ENCODE results near the gene SH2B3. TPM values are rescaled to one million over a fixed set of nuclear protein-coding genes. Genes with fewer than 3 reads are reported as not detected.

Gene SH2B3
- total RNA-seq, 1 donor from 2014 or later, result 7.8 TPM

DNA sequence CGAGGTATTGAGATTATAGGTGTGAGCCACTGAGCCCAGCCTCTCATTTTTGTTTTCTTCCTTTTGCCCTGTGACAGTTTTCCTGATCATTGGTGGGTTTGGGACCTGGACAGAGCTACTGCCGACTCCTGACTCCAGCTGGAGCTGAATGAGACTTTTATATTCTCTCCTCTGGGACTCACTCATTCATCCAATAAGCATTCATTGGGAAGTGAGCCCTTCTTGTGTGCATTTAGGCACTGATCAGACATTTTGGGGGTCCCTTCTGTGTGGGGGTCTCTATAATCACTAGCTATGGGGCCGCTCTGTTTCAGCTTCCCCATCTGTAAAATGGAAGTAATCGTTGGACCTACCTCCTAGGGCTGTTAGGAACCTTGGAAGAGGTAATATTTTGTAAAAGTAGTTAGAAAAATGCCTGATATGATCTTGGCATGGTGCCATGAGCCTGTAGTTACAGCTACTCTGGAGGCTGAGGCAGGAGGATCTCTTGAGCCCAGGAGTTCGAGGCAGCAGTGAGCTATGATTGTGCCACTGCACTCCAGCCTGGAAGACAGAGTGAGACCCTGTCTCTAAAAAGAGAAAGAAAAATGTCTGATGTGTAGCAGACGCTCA lies 7.2 kb downstream of the SH2B3 start:
- no peak overlapping the region for H3K4me3 ChIP-seq (ENCODE audit: low read length in 3 of 3)
- peak overlapping the region in 1 of 3 donors; percentile 62 for H3K9ac ChIP-seq (ENCODE audit: low read depth in 1 of 3, low read length in 3 of 3)
- peak overlapping the region; percentile 64 for H3K27ac ChIP-seq (ENCODE audit: low read depth, low read length)
- peaks cover 36 to 63% (median 63%) of the 10 kb centered on the region in 3 donors for H3K4me1 ChIP-seq (ENCODE audit: control insufficient read depth in 3 of 3, insufficient read depth in 3 of 3, low read length in 3 of 3)
- no peaks in the 10 kb centered on the region for H3K36me3 ChIP-seq (ENCODE audit: control insufficient read depth in 3 of 3, insufficient read depth in 3 of 3, low read length in 3 of 3)
- no peaks in the 10 kb centered on the region for H3K9me3 ChIP-seq (ENCODE audit: control insufficient read depth in 3 of 3, low read length in 3 of 3)
- no peaks in the 10 kb centered on the region for H3K27me3 ChIP-seq (ENCODE audit: control insufficient read depth in 3 of 3, insufficient read depth in 3 of 3, low read length in 3 of 3)

DNA sequence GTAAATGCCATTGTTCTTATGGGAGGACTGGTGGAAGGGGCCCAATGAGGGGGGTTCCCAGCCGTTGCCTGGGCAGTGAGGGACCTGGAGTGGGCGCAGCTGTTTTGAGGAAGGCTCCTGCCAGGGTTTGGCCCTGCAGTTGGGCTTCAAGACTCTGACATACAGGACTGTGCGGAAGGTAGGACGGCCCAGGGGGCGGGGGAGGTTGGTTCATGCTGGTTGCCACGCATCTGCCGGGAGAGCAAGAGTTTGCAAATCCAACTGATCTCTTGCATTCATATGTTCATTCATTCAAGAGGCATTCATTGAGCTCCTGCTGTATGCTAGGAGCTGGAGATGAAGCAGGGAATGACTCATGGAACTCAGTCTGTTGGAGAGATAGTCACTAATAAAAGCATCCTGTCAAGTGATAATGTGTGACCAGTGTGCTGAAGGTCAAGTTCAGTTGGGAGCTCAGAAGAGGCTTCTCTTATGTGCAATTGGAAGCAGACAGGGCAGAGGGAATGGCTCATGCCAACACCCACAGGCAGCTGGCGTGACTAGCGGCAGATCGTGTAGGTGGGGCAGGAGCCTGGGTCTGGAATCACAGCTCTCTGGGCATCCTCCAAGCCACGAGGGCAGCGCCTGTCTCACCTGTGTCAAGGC lies 7.8 kb downstream of the SH2B3 start:
- Histone ChIP-seq H3K4me1 (ENCODE audit: control insufficient read depth in 3 of 3, insufficient read depth in 3 of 3, low read length in 3 of 3) (peaks cover 32 to 58% (median 56%) of the 10 kb centered on the region in 3 donors), H3K27me3 (ENCODE audit: control insufficient read depth in 3 of 3, insufficient read depth in 3 of 3, low read length in 3 of 3) (no peaks in the 10 kb centered on the region), H3K27ac (ENCODE audit: low read depth, low read length) (peak overlapping the region; percentile 60), H3K9me3 (ENCODE audit: control insufficient read depth in 3 of 3, low read length in 3 of 3) (no peaks in the 10 kb centered on the region), H3K9ac (ENCODE audit: low read depth in 1 of 3, low read length in 3 of 3) (peak overlapping the region in 1 of 3 donors; percentile 62), H3K36me3 (ENCODE audit: control insufficient read depth in 3 of 3, insufficient read depth in 3 of 3, low read length in 3 of 3) (peaks cover 0 to under 1% (median under 1%) of the 10 kb centered on the region in 3 donors), H3K4me3 (ENCODE audit: low read length in 3 of 3) (no peak overlapping the region)

DNA sequence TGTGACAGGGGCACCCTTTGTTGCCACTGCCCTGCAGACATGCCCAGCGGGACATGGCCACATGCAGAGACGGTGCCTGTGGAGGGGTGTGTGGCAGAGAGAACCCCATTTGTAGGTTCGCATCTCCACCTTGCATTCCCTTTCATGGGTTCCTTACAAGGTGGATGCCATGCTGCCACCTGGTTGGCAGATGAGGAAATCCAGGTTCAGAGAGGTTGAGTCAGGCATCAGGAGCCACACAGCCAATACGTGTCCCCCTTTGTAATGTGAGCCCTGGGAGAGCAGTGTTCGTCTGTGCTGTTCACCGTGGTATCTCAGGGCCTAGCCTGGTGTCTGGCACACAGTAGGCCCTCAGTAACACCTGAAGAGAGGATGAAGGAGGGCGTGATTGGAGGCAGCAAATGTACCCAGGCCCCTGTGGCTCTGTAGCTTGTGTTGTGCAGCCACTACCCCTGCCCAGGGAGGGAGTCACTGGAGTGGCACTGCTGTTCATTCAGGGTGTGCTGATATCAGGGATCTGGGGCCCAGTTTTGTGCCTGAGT lies 9.1 kb downstream of the SH2B3 start:
- no peak overlapping the region for H3K4me3 ChIP-seq (ENCODE audit: low read length in 3 of 3)
- H3K36me3 ChIP-seq (ENCODE audit: control insufficient read depth in 3 of 3, insufficient read depth in 3 of 3, low read length in 3 of 3), result peaks cover 7 to 9% (median 8%) of the 10 kb centered on the region in 3 donors
- no peaks in the 10 kb centered on the region for H3K9me3 ChIP-seq (ENCODE audit: control insufficient read depth in 3 of 3, low read length in 3 of 3)
- H3K27me3 ChIP-seq (ENCODE audit: control insufficient read depth in 3 of 3, insufficient read depth in 3 of 3, low read length in 3 of 3), result no peaks in the 10 kb centered on the region
- peaks cover 25 to 47% (median 44%) of the 10 kb centered on the region in 3 donors for H3K4me1 ChIP-seq (ENCODE audit: control insufficient read depth in 3 of 3, insufficient read depth in 3 of 3, low read length in 3 of 3)
- no peak overlapping the region for H3K9ac ChIP-seq (ENCODE audit: low read depth in 1 of 3, low read length in 3 of 3)
- H3K27ac ChIP-seq (ENCODE audit: low read depth, low read length), result peak overlapping the region; percentile 60

DNA sequence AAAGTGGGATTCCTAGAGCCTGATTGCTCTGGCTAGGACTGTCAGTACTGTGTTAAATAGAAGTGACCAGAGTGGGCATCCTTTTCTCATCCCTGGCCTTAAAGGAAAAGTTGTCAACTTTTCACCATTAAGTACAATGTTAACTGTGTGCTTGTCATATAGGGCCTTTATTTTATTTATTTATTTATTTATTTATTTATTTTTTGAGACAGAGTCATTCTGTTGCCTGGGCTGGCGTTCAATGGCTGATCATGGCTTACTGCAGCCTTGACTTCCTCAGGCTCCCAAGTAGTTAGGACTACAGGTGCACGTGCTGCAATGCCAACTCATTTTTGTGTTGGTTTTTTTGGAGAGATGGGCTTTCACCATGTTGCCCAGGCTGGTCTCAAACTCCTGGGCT lies 11.6 kb downstream of the SH2B3 start:
- Histone ChIP-seq H3K27ac (ENCODE audit: low read depth, low read length) (no peak overlapping the region), H3K9ac (ENCODE audit: low read depth in 1 of 3, low read length in 3 of 3) (no peak overlapping the region), H3K4me3 (ENCODE audit: low read length in 3 of 3) (no peak overlapping the region), H3K9me3 (ENCODE audit: control insufficient read depth in 3 of 3, low read length in 3 of 3) (no peaks in the 10 kb centered on the region), H3K4me1 (ENCODE audit: control insufficient read depth in 3 of 3, insufficient read depth in 3 of 3, low read length in 3 of 3) (peaks cover 8 to 22% (median 20%) of the 10 kb centered on the region in 3 donors), H3K36me3 (ENCODE audit: control insufficient read depth in 3 of 3, insufficient read depth in 3 of 3, low read length in 3 of 3) (peaks cover 16 to 20% (median 17%) of the 10 kb centered on the region in 3 donors), H3K27me3 (ENCODE audit: control insufficient read depth in 3 of 3, insufficient read depth in 3 of 3, low read length in 3 of 3) (no peaks in the 10 kb centered on the region)

DNA sequence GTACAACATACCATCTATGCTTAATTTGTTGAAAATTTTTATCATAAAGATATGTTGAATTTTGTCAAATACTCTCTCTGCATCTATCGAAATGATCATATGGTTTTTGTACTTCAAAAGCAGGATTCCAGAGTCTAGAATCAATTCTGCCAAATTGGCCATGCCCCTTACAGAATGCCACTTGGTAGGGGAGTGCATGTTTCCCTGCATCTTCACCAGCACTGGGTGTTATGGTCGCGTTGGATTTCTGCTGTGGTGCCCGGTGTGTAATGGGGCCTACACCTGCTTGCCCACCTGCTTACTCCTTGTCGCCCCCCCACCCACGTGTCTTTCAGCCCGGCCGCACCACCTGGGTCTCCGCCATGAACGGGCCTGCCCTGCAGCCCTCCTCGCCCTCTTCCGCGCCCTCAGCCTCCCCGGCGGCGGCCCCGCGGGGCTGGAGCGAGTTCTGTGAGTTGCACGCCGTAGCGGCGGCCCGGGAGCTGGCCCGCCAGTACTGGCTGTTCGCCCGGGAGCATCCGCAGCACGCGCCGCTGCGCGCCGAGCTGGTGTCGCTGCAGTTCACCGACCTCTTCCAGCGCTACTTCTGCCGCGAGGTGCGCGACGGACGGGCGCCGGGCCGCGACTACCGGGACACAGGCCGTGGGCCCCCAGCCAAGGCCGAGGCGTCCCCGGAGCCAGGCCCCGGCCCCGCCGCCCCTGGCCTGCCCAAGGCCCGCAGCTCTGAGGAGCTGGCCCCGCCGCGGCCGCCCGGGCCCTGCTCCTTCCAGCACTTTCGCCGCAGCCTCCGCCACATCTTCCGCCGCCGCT lies 12.3 kb downstream of the SH2B3 start:
- Histone ChIP-seq H3K27ac (ENCODE audit: low read depth, low read length) (no peak overlapping the region), H3K4me3 (ENCODE audit: low read length in 3 of 3) (no peak overlapping the region), H3K9me3 (ENCODE audit: control insufficient read depth in 3 of 3, low read length in 3 of 3) (no peaks in the 10 kb centered on the region), H3K27me3 (ENCODE audit: control insufficient read depth in 3 of 3, insufficient read depth in 3 of 3, low read length in 3 of 3) (no peaks in the 10 kb centered on the region), H3K36me3 (ENCODE audit: control insufficient read depth in 3 of 3, insufficient read depth in 3 of 3, low read length in 3 of 3) (peaks cover 16 to 20% (median 17%) of the 10 kb centered on the region in 3 donors), H3K4me1 (ENCODE audit: control insufficient read depth in 3 of 3, insufficient read depth in 3 of 3, low read length in 3 of 3) (peaks cover 8 to 18% (median 17%) of the 10 kb centered on the region in 3 donors), H3K9ac (ENCODE audit: low read depth in 1 of 3, low read length in 3 of 3) (no peak overlapping the region)

GRCh38 chr12:111418594-111418880 lies 12.8 kb downstream of the SH2B3 start:
- no peak overlapping the region for H3K4me3 ChIP-seq (ENCODE audit: low read length in 3 of 3)
- peaks cover 16 to 20% (median 17%) of the 10 kb centered on the region in 3 donors for H3K36me3 ChIP-seq (ENCODE audit: control insufficient read depth in 3 of 3, insufficient read depth in 3 of 3, low read length in 3 of 3)
- H3K9ac ChIP-seq (ENCODE audit: low read depth in 1 of 3, low read length in 3 of 3), result no peak overlapping the region
- H3K27me3 ChIP-seq (ENCODE audit: control insufficient read depth in 3 of 3, insufficient read depth in 3 of 3, low read length in 3 of 3), result no peaks in the 10 kb centered on the region
- no peaks in the 10 kb centered on the region for H3K9me3 ChIP-seq (ENCODE audit: control insufficient read depth in 3 of 3, low read length in 3 of 3)
- no peak overlapping the region for H3K27ac ChIP-seq (ENCODE audit: low read depth, low read length)
- H3K4me1 ChIP-seq (ENCODE audit: control insufficient read depth in 3 of 3, insufficient read depth in 3 of 3, low read length in 3 of 3), result peaks cover 5 to 13% (median 11%) of the 10 kb centered on the region in 3 donors

GRCh38 chr12:111419784-111420183 lies 14.1 kb downstream of the SH2B3 start:
- no peaks in the 10 kb centered on the region for H3K9me3 ChIP-seq (ENCODE audit: control insufficient read depth in 3 of 3, low read length in 3 of 3)
- H3K27me3 ChIP-seq (ENCODE audit: control insufficient read depth in 3 of 3, insufficient read depth in 3 of 3, low read length in 3 of 3), result no peaks in the 10 kb centered on the region
- peaks cover 8 to 11% (median 8%) of the 10 kb centered on the region in 3 donors for H3K4me1 ChIP-seq (ENCODE audit: control insufficient read depth in 3 of 3, insufficient read depth in 3 of 3, low read length in 3 of 3)
- peaks cover 16 to 20% (median 17%) of the 10 kb centered on the region in 3 donors for H3K36me3 ChIP-seq (ENCODE audit: control insufficient read depth in 3 of 3, insufficient read depth in 3 of 3, low read length in 3 of 3)
- no peak overlapping the region for H3K27ac ChIP-seq (ENCODE audit: low read depth, low read length)
- H3K9ac ChIP-seq (ENCODE audit: low read depth in 1 of 3, low read length in 3 of 3), result no peak overlapping the region
- no peak overlapping the region for H3K4me3 ChIP-seq (ENCODE audit: low read length in 3 of 3)

GRCh38 chr12:111420494-111420893 lies 14.8 kb downstream of the SH2B3 start:
- Histone ChIP-seq H3K4me1 (ENCODE audit: control insufficient read depth in 3 of 3, insufficient read depth in 3 of 3, low read length in 3 of 3) (peaks cover 14 to 15% (median 15%) of the 10 kb centered on the region in 3 donors), H3K27me3 (ENCODE audit: control insufficient read depth in 3 of 3, insufficient read depth in 3 of 3, low read length in 3 of 3) (no peaks in the 10 kb centered on the region), H3K9me3 (ENCODE audit: control insufficient read depth in 3 of 3, low read length in 3 of 3) (no peaks in the 10 kb centered on the region), H3K4me3 (ENCODE audit: low read length in 3 of 3) (no peak overlapping the region), H3K27ac (ENCODE audit: low read depth, low read length) (no peak overlapping the region), H3K9ac (ENCODE audit: low read depth in 1 of 3, low read length in 3 of 3) (no peak overlapping the region), H3K36me3 (ENCODE audit: control insufficient read depth in 3 of 3, insufficient read depth in 3 of 3, low read length in 3 of 3) (peaks cover 16 to 20% (median 17%) of the 10 kb centered on the region in 3 donors)

DNA sequence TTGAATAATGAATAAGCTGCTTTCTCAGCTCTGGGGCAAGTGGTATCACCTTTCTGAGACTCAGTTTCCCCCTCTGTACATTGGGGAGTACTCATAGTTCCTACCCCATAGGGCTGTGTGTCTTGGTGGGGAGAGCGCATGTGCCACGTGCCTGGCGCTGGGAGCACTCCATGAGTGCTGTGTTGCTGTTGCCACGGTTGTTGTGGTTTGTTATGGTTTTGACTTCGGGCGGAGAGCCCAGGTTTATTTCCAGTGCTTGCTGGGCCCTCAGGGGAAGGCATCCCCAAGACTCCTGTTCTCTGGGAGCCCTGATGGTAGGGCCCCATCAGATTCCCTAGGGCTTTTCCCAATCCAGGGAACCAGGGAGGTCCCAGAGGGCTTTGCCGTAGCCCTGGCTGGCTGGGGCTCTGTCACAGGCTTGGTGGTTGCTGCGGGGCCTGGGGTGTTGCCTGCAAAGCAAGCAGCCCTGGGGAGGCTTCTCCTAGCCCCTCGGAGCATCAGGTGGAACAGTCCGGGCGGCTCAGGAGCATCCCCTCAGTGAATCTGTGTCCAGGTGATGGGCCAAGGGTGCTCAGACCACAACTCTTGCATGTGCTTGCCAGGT lies 18.6 kb downstream of the SH2B3 start:
- no peak overlapping the region for H3K4me3 ChIP-seq (ENCODE audit: low read length in 3 of 3)
- H3K9me3 ChIP-seq (ENCODE audit: control insufficient read depth in 3 of 3, low read length in 3 of 3), result no peaks in the 10 kb centered on the region
- peaks cover 32 to 37% (median 32%) of the 10 kb centered on the region in 3 donors for H3K4me1 ChIP-seq (ENCODE audit: control insufficient read depth in 3 of 3, insufficient read depth in 3 of 3, low read length in 3 of 3)
- H3K27me3 ChIP-seq (ENCODE audit: control insufficient read depth in 3 of 3, insufficient read depth in 3 of 3, low read length in 3 of 3), result no peaks in the 10 kb centered on the region
- peaks cover 11 to 14% (median 13%) of the 10 kb centered on the region in 3 donors for H3K36me3 ChIP-seq (ENCODE audit: control insufficient read depth in 3 of 3, insufficient read depth in 3 of 3, low read length in 3 of 3)
- no peak overlapping the region for H3K27ac ChIP-seq (ENCODE audit: low read depth, low read length)
- peak overlapping the region in 1 of 3 donors; percentile 33 for H3K9ac ChIP-seq (ENCODE audit: low read depth in 1 of 3, low read length in 3 of 3)

Data from skeletal muscle tissue (tissue), 4 donors.